MM.1S (cell line): Measurements from ENCODE around the gene TMC6.

ENCODE experiments used
- CTCF ChIP-seq: fragments of 300-600 bp; sonication (generic); IDR thresholded peaks from 2 replicates; pipeline ENCODE4 v1.5.1; 2016; ENCODE audit warnings: antibody characterized with exemption, low read length, mixed read lengths
- EZH2 ChIP-seq: fragments of 300-600 bp; sonication (generic); optimal IDR thresholded peaks from 2 replicates; pipeline ENCODE3; 2017; ENCODE audit warnings: low read depth, mild to moderate bottlenecking, antibody characterized with exemption, low read length, mixed read lengths

GRCh38 chr17:78075011-78075410 lies 53.5 kb downstream of the TMC6 start:
- no peak for TF ChIP-seq CTCF
- TF ChIP-seq EZH2, result no peak
